HTR-8/SVneo (cell line): ENCODE data around the gene FAM193A.
"Not testable (repeated sequence)": the region's sequence is repeated elsewhere in the genome, so short reads cannot be mapped to it uniquely, and the experiment has no call there.

Experiments used
- DNase-seq: peaks from one replicate; pipeline ENCODE4 v3.0.0; 2011; ENCODE audit warnings: low spot score, mixed read lengths; ENCODE audit not compliant: insufficient read length
- FAIRE-seq: peaks from 2 replicates; lab custom pipeline; 2011; peaks lifted over from hg19 to GRCh38; lab: Jason Lieb, UNC

Gene FAM193A

GRCh38 chr4:2735869-2736268 is 199.4 kb downstream of the FAM193A start:
- DNase-seq, result no peak
- no peak for FAIRE-seq

GRCh38 chr4:2738296-2738695 is 201.8 kb downstream of the FAM193A start:
- FAIRE-seq, DNase-seq: not testable (repeated sequence)

DNA sequence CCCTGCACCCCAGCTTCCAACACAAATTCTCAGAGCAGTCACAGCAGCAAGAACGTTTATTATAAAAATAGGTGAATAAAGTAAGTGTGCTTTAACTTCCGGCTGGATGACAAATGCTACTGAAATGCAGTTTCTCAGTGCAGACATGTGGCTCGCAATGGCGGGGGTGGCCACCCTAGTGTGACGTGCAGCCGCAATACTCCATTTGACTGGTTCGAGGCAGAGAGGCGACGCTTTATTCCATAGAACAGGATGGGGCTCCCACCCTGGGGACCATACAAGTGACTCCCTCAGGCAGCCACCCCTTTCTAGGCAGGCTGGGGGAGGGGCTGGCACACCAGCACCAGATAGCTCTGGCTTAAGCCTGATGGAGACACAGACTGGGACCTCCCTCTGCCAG is 205.2 kb downstream of the FAM193A start:
- FAIRE-seq, result no peak
- DNase-seq, result no peak

DNA sequence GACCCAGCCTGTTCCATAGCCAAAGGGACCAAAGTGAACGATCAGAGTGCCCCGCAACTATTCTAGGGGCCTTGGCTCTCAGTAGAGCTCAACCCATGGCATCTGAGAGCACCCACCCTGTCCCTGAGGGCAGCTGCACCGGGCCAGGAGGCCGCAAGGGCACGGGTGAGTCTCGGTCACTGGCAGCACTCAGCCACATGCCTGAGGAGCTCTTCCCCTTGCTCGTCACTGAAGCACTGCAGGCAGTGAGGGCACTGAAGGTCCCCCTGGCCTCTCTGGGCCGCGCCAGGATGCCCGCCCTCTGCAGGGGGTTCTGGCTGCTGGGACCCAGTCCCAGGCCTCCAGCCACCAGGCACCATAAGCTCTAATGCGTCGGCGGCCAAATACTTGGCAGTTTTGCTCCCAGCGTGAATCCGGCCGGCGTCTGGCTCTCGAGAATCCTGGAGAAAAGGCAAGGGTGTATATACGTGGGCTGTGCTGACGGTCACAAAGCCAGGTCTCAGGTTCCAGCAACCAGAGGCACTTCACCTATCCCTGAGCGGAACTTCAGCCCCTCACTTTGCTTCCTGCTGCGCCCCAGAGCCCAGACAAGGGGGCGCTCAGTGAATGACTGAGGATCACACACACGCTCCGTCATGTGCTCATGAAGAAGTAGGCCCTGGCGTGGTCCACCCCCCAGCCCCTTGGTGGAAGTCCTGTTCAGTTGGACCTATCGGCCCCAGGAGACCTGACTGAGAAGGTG is 205.8 kb downstream of the FAM193A start:
- DNase-seq (no peak), FAIRE-seq (no peak)

DNA sequence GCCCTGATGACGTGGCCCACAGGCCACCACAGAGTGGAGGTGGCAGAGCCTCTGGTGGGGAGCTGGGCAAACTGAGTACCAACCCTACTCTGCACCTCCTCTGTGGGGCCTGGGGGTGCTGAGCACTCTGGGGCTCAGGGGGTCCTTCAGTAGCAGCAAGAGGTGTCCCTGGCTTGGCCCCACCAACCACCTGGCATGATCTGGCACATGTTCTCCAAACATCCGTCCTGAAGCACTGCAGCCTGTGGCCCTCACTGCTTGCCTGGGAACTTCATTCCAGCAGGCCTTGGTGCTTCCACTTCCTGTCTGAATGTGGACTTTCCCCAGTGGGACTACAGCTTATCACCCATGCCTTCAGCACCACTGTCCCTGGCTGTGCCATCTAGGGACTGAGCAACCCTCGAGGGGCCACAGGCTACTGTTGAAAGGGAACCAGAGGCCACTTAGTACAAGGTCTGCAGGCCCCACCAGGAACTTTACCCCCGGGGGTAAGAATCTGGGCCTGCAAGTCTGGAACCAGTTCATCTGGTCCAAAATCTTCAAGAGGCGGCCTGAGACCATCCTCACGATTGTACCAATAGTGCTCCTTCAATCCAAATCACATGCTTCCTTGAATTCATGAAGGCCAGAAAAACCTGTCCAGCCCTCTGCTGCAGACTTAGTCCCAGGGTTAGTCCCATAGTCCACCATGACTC is 206.5 kb downstream of the FAM193A start:
- DNase-seq (no peak), FAIRE-seq (no peak)

- FAIRE-seq, result no peak
- DNase-seq, result no peak
These were observed 207.3 kb downstream of the FAM193A start for GRCh38 chr4:2743518-2744445.

DNA sequence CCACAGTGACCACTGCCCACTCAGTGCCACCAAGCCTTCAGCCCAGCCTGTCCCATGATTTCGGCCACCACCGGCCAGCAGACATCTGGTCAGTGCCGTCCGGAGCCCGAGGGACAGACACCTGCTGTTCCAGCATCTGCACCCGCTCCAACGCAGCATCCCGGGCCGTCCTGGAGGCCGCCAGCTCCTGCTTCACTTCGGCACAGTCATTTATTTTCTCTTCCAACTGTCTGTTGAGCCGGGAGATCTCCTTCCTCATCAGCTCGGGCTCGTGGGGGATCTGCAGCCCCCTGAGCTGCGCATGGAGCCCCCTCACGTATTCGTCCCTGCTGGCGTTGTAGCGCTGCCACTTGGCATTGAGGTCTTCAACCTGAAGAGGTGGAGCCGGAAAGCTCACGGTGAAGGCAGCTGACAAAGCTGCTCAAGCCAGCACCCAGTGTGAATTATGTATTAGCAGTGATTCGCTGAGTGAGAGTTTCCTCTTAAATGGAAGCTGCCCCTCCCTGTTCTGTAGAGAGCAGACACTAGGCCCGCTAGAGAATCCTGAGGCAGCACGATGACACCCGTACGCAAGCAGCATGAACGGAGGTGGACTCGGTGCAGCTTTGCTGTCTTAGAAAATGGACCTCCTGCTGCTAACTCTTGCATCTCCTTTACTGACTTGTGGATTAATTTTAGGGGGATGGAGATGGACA is 208.3 kb downstream of the FAM193A start:
- DNase-seq (no peak), FAIRE-seq (no peak)

DNA sequence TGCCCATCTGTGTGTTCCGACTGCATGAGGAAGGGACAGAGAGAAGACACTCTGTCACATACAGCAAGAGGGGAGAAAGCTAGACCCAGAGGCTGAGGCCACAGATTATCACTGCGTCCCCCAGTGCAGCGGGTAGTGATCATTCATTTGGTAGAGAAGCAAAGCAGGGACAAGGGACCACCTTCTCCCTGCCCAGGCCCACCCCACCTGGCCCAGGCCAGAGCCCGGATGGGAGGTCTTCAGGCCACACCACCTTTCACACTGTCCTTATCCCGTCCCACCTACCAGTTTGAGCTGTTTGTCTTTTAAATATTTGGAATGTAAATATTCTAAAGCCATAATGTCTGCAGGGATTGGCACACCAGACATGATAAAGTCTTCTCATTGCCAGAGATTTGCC is 209.1 kb downstream of the FAM193A start:
- DNase-seq (no peak), FAIRE-seq (no peak)

DNA sequence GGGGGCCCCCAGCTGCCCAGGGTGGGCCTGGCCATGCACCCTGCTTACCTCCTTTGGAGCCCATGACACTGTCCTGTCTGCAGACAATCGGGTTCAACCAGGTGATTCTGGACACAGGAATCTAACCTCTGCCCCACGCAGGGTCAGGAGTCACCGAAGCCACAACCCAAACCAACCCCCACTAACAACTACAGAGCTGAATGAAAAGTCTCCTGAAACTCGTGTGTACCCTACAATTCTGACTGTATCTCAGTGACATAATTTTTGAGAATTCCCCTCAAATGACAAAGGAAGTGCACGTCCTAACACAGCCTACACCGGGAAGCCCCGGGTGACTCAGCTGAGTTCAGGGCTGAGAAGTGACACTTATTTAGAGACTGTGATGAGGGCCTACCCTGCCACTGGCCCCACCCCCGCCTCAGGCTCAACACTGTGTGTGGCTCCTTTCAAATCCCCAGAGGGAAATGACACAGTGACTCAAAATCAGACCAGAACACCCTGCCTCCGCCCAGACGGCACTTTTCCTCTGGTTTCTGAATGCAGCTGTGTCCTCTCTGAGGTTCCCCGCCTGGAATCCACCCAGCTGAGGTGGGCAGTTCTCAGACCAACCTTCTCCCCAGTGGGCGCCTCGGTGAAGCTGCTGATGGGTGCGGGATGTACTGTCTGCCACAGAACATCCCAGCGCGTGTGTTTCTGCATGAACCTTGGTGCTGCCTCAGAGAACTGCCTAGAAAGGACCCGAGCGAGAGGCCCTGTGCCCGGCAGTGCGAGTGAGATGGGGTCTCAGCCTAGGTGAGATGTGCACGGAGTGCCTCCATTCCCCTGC is 209.7 kb downstream of the FAM193A start:
- no peak for FAIRE-seq
- peak; percentile 70 for DNase-seq

GRCh38 chr4:2746891-2747695 is 210.6 kb downstream of the FAM193A start:
- no peak for FAIRE-seq
- DNase-seq, result no peak

GRCh38 chr4:2750719-2751605 is 214.5 kb downstream of the FAM193A start:
- DNase-seq, result no peak
- FAIRE-seq, result no peak

DNA sequence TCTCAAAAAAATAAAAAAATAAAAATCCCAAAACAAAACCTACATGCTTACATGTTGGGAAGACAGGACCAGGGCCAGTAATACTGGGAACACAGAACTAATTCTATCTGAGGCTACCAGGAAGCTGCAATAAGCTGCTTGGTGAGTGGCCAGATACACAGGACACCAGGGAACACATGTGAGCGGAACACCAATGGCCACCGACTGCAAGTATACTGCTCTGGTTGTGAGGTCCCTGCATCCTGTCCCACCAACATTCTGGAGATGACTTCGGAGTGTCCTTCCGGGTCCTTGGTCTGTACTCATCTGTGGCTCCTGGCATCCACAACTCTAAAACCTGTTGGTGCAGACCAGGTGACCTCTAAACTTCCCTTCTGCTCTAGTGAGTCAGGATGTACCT is 217.0 kb downstream of the FAM193A start:
- DNase-seq (no peak), FAIRE-seq (no peak)

DNA sequence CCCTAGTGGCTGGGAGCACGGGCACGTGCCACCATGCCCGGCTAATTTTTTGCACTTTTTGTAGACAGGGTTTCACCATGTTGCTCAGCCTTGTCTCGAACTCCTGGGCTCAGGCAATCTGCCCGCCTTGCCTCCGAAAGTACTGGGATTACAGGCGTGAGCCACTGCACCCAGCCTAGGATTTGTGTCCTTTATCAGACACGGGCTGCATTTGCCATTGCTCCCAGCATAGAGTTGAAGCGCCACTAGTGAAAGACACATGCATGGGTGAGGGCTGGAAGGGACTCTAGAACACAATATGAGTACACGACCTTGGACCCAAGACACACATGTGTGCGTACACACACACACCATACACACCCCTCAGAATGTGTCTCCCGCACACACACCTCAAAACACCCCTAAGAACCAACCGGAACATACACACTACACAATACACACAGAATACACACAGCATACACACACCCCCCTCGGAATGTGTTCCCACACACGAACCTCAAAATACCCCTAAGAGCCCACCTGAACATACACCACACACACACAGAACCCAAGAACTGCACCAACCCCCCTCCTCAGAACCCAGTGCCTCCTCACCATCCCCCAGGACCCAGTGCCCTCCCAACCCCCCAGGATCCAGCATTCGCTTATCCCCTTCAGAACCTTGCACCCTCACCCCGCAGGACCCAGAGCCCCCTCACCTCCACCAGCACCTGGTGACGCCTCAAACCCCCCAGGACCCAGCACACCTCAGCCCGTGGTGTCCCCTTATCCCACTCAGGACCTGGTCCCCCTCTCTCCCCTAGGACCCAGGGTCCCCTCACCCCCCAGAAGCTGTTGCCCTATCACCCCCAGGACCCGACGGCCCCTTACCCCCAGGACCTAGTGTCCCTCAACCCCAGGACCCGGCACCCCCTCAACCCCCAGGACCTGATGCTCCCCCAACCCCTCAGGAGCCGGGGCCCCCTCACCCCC is 218.7 kb downstream of the FAM193A start:
- DNase-seq (no peak), FAIRE-seq (no peak)

- DNase-seq, result peak; percentile 95
- peak; percentile 62 for FAIRE-seq
These were observed 219.6 kb downstream of the FAM193A start, which contains the start of gene TNIP2 for GRCh38 chr4:2755821-2756690. TSS of gene TNIP2 (minus strand) at chr4:2756336. CDS start at chr4:2756289, 47 bp downstream.

- FAIRE-seq, result peak; percentile 33
- DNase-seq, result no peak
These were observed 220.4 kb downstream of the FAM193A start for GRCh38 chr4:2756691-2757350.
